HCT116 (cell line): ENCODE results near the gene LRRK1. TPM values are rescaled to one million over a fixed set of nuclear protein-coding genes. Genes with fewer than 3 reads are reported as not detected.

Source experiments
- ATAC-seq: fragments of 200-7000 bp; cut with Tn5 transposase; 2 replicates; pipeline ENCODE4 v1.9.1; 2020; ENCODE audit warnings: mild to moderate bottlenecking, moderate library complexity
- BruUV-seq: library from RNA; stranded (reverse); fragments of 400-500 nt; replicated peaks from 2 replicates; lab custom pipeline; 2021; lab: Mats Ljungman, UMichigan
- CTCF ChIA-PET: fragments of 300-600 bp; sonication (Branson Sonifier 250); formaldehyde crosslinking; loops from one replicate; lab custom pipeline; 2021; ENCODE audit warnings: antibody characterized with exemption; lab: Charles Lee
- POLR2A ChIA-PET: fragments of 300-600, 350-600 bp; sonication (Branson Sonifier 250); formaldehyde crosslinking; loops from one replicate; lab custom pipeline; 2021; ENCODE audit warnings: antibody characterized with exemption; lab: Charles Lee
- RAD21 ChIA-PET, 2 experiments: fragments of 300-600 bp; sonication (Branson Sonifier 250); formaldehyde crosslinking; loops; one replicate each; lab custom pipeline; 2023; ENCODE audit warnings: low total read pairs in 2 of 2; ENCODE audit not compliant: uncharacterized antibody in 2 of 2, unreplicated experiment in 2 of 2, low non-redundant PET in 1 of 2; lab: Charles Lee
- DNase-seq: peaks from one replicate; pipeline ENCODE4 v3.0.0-alpha.2; 2010; ENCODE audit warnings: low read depth, low spot score
- H2AFZ ChIP-seq: fragments of 200-600 bp; shearing (Covaris generic), sonication (generic); 2 replicates; pipeline ENCODE4 v1.6.1; 2017; ENCODE audit warnings: low read depth, mixed run types, mixed read lengths, antibody characterized with exemption, low read length; ENCODE audit not compliant: poor library complexity, severe bottlenecking
- H3K27ac ChIP-seq: 2 replicates; pipeline ENCODE4 v1.5.1; 2012; ENCODE audit warnings: low read depth, low read length
- H3K27me3 ChIP-seq: fragments of 200-600 bp; sonication (generic); 2 replicates; pipeline ENCODE4 v1.6.1; 2016; ENCODE audit warnings: mixed run types, low read length, mixed read lengths; ENCODE audit not compliant: insufficient read depth
- H3K36me3 ChIP-seq, 2 experiments: fragments of 200-500 bp in 1 of 2; fragments of 200-600 bp in 1 of 2; sonication (Bioruptor generic) in 1 of 2; sonication (generic) in 1 of 2; 2 replicates each; pipeline versions ENCODE4 v1.5.1 to v1.6.1; 2014 to 2016; ENCODE audit warnings: low read length in 2 of 2, inconsistent platforms in 1 of 2, mixed read lengths in 1 of 2, mixed run types in 1 of 2; ENCODE audit not compliant: insufficient read depth in 2 of 2, control insufficient read depth in 1 of 2
- H3K4me1 ChIP-seq, 2 experiments: fragments of 200-600 bp in 1 of 2; sonication (generic) in 1 of 2; 2 replicates each; pipeline versions ENCODE4 v1.5.1 to v1.6.1; 2012 to 2017; ENCODE audit warnings: low read length in 2 of 2, inconsistent platforms in 1 of 2, mild to moderate bottlenecking in 1 of 2, mixed read lengths in 1 of 2, mixed run types in 1 of 2, moderate library complexity in 1 of 2; ENCODE audit not compliant: insufficient read depth in 2 of 2, control insufficient read depth in 1 of 2
- H3K4me2 ChIP-seq: fragments of 200-600 bp; sonication (generic); 2 replicates; pipeline ENCODE4 v1.6.1; 2017; ENCODE audit warnings: mixed run types, low read length, mixed read lengths
- H3K4me3 ChIP-seq, 2 experiments: fragments of 200-600 bp in 1 of 2; sonication (generic) in 1 of 2; replicated peaks in 1 of 2; 2 replicates each; pipeline ENCODE4 v1.5.1; 2011 to 2016; ENCODE audit warnings: low read length in 2 of 2, control low read depth in 1 of 2, low read depth in 1 of 2, mild to moderate bottlenecking in 1 of 2, mixed read lengths in 1 of 2, mixed run types in 1 of 2
- H3K79me2 ChIP-seq: fragments of 200-600 bp; sonication (generic); 2 replicates; pipeline ENCODE4 v1.6.1; 2017; ENCODE audit warnings: mild to moderate bottlenecking, mixed run types, low read length, moderate library complexity, mixed read lengths; ENCODE audit not compliant: insufficient read depth
- H3K9ac ChIP-seq: fragments of 200-600 bp; sonication (generic); 2 replicates; pipeline ENCODE4 v1.6.1; 2016; ENCODE audit warnings: low read length, mixed read lengths
- H3K9me2 ChIP-seq: fragments of 200-600 bp; sonication (generic), shearing (Covaris generic); 2 replicates; pipeline ENCODE4 v1.6.1; 2017; ENCODE audit warnings: mixed run types, mild to moderate bottlenecking, moderate library complexity; ENCODE audit not compliant: insufficient read depth
- H3K9me3 ChIP-seq, 2 experiments: fragments of 200-500 bp in 1 of 2; fragments of 200-600 bp in 1 of 2; sonication (Bioruptor generic) in 1 of 2; sonication (generic) in 1 of 2; 2 replicates each; pipeline ENCODE4 v1.6.1; 2014 to 2017; ENCODE audit warnings: low read length in 2 of 2, mixed read lengths in 2 of 2, inconsistent platforms in 1 of 2, low read depth in 1 of 2, mild to moderate bottlenecking in 1 of 2, mixed run types in 1 of 2, moderate library complexity in 1 of 2; ENCODE audit not compliant: control insufficient read depth in 1 of 2, insufficient read depth in 1 of 2
- H4K20me1 ChIP-seq: fragments of 200-600 bp; sonication (generic), shearing (Covaris generic); 2 replicates; pipeline ENCODE4 v1.6.1; 2017; ENCODE audit warnings: mixed run types, mild to moderate bottlenecking, moderate library complexity; ENCODE audit not compliant: insufficient read depth
- CEBPB ChIP-seq: IDR thresholded peaks from 2 replicates; pipeline ENCODE4 v1.6.1; 2012; ENCODE audit warnings: low read depth
- EZH2 ChIP-seq: fragments of 200-600 bp; sonication (generic); IDR thresholded peaks from 2 replicates; pipeline ENCODE4 v1.6.1; 2017; ENCODE audit warnings: antibody characterized with exemption, mixed run types
- EZH2phosphoT487 ChIP-seq: fragments of 200-600 bp; IDR thresholded peaks from 2 replicates; pipeline ENCODE4 v1.6.1; 2018; ENCODE audit warnings: antibody characterized with exemption, borderline replicate concordance
- FOSL1 ChIP-seq: IDR thresholded peaks from 2 replicates; pipeline ENCODE4 v1.6.1; 2012; ENCODE audit warnings: low read depth
- POLR2A ChIP-seq: IDR thresholded peaks from 2 replicates; pipeline ENCODE4 v1.7.0; 2011; ENCODE audit warnings: borderline replicate concordance; ENCODE audit not compliant: insufficient read depth, insufficient read length; ENCODE audit errors: extremely low read depth
- POLR2AphosphoS5 ChIP-seq: IDR thresholded peaks from 2 replicates; pipeline ENCODE4 v1.6.1; 2011; ENCODE audit warnings: mild to moderate bottlenecking, low read depth, low read length, moderate library complexity
- RAD21 ChIP-seq: IDR thresholded peaks from 2 replicates; pipeline ENCODE4 v1.6.1; 2012; ENCODE audit warnings: low read depth, mild to moderate bottlenecking
- ZNF274 ChIP-seq: fragments of 200-500 bp; sonication (Bioruptor generic); IDR thresholded peaks from 2 replicates; pipeline ENCODE4 v1.6.1; 2014; ENCODE audit warnings: mild to moderate bottlenecking, low read depth, low read length, inconsistent platforms
- intact Hi-C: fragments of 100-400 bp; cut with micrococcal nuclease; formaldehyde crosslinking; loops from 2 replicates; pipeline ENCODE4 v1.10.0; 2022
- total RNA-seq: library from RNA; stranded (reverse); gene quantifications from one replicate; pipeline ENCODE4 v1.2.1, GENCODE V29; 2021; ENCODE audit not compliant: unreplicated experiment
- TF ChIP-seq, protein P1 (sequence below), 3 experiments: fragments of 200-600 bp in 1 of 3; sonication (generic) in 1 of 3; IDR thresholded peaks in 2 of 3; conservative IDR thresholded peaks in 1 of 3; 2 replicates each; pipeline ENCODE4 v1.5.1; 2012 to 2017; ENCODE audit warnings: low read depth in 2 of 3, low read length in 2 of 3, antibody characterized with exemption in 1 of 3, borderline replicate concordance in 1 of 3, control low read depth in 1 of 3, mild to moderate bottlenecking in 1 of 3, mixed read lengths in 1 of 3, mixed run types in 1 of 3, moderate library complexity in 1 of 3; ENCODE audit not compliant: insufficient read depth in 1 of 3
- TF ChIP-seq, protein P2 (sequence below): IDR thresholded peaks from 2 replicates; pipeline ENCODE4 v1.6.1; 2011; ENCODE audit warnings: mild to moderate bottlenecking, low read length, moderate library complexity; ENCODE audit not compliant: insufficient replicate concordance; ENCODE audit errors: extremely low read depth

The LRRK1 gene
- total RNA-seq, 1 experiment from 2014 or later: 21.6 TPM

DNA sequence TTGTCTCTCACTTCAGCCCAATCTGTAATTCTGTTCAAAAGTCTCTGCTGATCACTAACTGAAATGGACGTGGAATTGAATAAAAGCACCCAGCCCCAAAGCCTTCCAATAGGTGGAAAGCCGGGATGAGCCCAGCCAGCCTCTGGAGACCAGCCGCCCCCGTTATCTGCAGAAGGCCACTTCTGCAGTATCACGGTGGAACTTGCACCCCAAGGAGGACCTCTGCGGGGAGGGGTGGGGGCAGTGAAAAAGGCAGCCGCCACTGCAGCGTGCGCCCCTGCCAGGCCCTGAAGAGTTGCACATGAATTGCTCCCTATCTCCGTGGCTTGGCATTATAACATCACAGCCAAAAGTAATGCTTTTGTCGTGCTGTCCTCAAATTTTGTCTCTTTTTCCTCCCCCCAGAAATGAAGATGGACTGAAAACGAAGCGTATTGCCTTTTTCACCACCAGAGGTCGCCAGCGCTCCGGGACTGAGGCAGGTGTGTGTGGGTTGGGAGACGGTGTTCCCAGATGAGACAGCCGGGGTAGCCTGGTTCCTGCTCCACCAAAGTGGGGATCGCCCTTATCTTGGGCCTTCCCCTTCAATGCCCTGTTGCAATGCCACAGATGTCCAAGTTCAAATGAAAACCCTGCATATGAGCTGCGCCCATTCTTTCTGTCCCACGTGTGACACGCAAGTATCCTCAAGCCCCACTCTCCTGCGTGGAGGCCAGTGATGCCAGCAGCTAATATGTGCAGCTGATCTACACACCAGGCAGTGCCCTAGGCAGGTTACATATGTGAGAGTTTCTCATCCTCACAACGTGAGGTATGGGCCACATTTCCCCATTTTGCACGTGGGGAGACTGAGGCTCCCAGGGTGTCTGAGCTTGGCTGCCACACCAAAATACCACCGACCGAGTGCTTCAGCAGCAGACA, 96.0 kb downstream of the LRRK1 start:
- H3K36me3 ChIP-seq: peaks cover 0 to 6% of the 10 kb centered on the region in 2 experiments; a peak in 1 of 4 replicates
- no peaks in the 10 kb centered on the region for H3K4me1 ChIP-seq
- no peak overlapping the region for H2AFZ ChIP-seq
- H3K9ac ChIP-seq: no peak overlapping the region
- H3K9me3 ChIP-seq: no peaks in the 10 kb centered on the region
- H3K4me2 ChIP-seq: no peak overlapping the region
- DNase-seq: peak; percentile 32
- RAD21 ChIA-PET: interaction anchor here in 1 of 2 experiments (2.0 kb wide), 1 partner anchor 243 kb away, joined by 6 read pairs; no protein-coding TSS in a partner anchor
- H3K27me3 ChIP-seq: no peaks in the 10 kb centered on the region
- no peaks in the 10 kb centered on the region for H3K79me2 ChIP-seq
- BruUV-seq: no TSS peak
- TF ChIP-seq RAD21 (peak; percentile 87), ZNF274 (no peak), FOSL1 (no peak), POLR2AphosphoS5 (no peak), EZH2 (no peak), POLR2A (no peak), CEBPB (no peak), EZH2phosphoT487 (no peak)
- TF ChIP-seq, protein P1, sequence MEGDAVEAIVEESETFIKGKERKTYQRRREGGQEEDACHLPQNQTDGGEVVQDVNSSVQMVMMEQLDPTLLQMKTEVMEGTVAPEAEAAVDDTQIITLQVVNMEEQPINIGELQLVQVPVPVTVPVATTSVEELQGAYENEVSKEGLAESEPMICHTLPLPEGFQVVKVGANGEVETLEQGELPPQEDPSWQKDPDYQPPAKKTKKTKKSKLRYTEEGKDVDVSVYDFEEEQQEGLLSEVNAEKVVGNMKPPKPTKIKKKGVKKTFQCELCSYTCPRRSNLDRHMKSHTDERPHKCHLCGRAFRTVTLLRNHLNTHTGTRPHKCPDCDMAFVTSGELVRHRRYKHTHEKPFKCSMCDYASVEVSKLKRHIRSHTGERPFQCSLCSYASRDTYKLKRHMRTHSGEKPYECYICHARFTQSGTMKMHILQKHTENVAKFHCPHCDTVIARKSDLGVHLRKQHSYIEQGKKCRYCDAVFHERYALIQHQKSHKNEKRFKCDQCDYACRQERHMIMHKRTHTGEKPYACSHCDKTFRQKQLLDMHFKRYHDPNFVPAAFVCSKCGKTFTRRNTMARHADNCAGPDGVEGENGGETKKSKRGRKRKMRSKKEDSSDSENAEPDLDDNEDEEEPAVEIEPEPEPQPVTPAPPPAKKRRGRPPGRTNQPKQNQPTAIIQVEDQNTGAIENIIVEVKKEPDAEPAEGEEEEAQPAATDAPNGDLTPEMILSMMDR (IDR thresholded peaks at IDR 0.05 in 2 of 3, conservative IDR thresholded peaks at IDR 0.05 in 1 of 3; ENCODE audit: borderline replicate concordance in 1 of 3, insufficient read depth in 1 of 3, low read depth in 2 of 3, low read length in 2 of 3): peak; percentile 89 to 97 (median 89)
- TF ChIP-seq, protein P2, sequence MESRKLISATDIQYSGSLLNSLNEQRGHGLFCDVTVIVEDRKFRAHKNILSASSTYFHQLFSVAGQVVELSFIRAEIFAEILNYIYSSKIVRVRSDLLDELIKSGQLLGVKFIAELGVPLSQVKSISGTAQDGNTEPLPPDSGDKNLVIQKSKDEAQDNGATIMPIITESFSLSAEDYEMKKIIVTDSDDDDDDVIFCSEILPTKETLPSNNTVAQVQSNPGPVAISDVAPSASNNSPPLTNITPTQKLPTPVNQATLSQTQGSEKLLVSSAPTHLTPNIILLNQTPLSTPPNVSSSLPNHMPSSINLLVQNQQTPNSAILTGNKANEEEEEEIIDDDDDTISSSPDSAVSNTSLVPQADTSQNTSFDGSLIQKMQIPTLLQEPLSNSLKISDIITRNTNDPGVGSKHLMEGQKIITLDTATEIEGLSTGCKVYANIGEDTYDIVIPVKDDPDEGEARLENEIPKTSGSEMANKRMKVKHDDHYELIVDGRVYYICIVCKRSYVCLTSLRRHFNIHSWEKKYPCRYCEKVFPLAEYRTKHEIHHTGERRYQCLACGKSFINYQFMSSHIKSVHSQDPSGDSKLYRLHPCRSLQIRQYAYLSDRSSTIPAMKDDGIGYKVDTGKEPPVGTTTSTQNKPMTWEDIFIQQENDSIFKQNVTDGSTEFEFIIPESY: no peak
- TF ChIP-seq, all 23 proteins: peak for 2
- H3K9me2 ChIP-seq: no peaks in the 10 kb centered on the region
- peak; percentile 86 for ATAC-seq
- no peaks in the 10 kb centered on the region for H4K20me1 ChIP-seq
- H3K4me3 ChIP-seq: no peak overlapping the region
- ChIA-PET CTCF (interaction anchor here (0.7 to 2.3 kb wide), 4 partner anchors 8 to 243 kb away, joined by 3 to 14 read pairs (median 3); no protein-coding TSS in a partner anchor), POLR2A (no interaction called here)
- no peak overlapping the region for H3K27ac ChIP-seq
- intact Hi-C loops: loop anchor here (1.0 to 10.0 kb wide), 2 partner anchors 70 to 243 kb away; no protein-coding TSS in a partner anchor
